NB4 (cell line): ENCODE data around the gene RASAL2.

Experiments
- DNase-seq: peaks from one replicate; pipeline ENCODE4 v3.0.0; 2010; ENCODE audit warnings: low read depth
- H3K4me3 ChIP-seq: one replicate; pipeline ENCODE4 v1.5.1; 2011; ENCODE audit warnings: mild to moderate bottlenecking, low read depth, low read length, moderate library complexity
- MYC ChIP-seq: IDR thresholded peaks from 2 replicates; pipeline ENCODE4 v1.6.1; 2011; ENCODE audit warnings: low read depth, low read length
- POLR2A ChIP-seq: IDR thresholded peaks from 2 replicates; pipeline ENCODE4 v1.6.1; 2011; ENCODE audit warnings: mild to moderate bottlenecking; ENCODE audit not compliant: insufficient read length; ENCODE audit errors: extremely low read depth
- TF ChIP-seq, protein P1 (sequence below): IDR thresholded peaks from one replicate; pipeline ENCODE4 v1.5.1; 2012; ENCODE audit warnings: low read depth, low read length
- TF ChIP-seq, protein P2 (sequence below): IDR thresholded peaks from 2 replicates; pipeline ENCODE4 v1.6.1; 2011; ENCODE audit warnings: low read depth, low read length

The RASAL2 gene

DNA sequence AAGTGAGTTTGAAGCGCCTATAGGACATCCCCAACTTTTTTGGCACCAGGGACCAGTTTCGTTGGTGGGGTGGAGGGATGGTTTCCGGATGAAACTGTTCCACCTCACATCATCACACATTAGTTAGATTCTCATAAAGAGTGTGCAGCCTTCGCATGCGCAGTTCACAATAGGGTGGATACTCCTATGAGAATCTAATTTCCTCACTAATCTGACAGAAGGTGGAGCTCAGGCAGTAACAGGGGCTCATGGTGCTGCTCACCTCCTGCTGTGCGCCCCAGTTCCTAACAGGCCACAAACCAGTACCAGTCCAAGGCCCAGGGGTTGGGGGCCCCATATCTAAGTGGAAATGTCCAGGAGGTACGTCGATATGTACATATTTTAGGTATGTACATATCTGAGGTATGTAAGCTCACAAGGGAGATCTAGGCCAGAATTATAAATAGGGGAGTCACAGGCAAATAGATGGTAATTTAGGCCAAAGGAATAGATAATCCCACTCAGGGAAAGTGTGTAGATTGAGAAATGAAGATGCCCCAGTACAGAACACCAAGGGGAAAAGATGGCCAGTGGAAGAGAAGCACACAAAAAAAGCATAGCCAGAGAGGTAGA is 27.5 kb upstream of the RASAL2 start:
- DNase-seq = no peak
- TF ChIP-seq, protein P1, sequence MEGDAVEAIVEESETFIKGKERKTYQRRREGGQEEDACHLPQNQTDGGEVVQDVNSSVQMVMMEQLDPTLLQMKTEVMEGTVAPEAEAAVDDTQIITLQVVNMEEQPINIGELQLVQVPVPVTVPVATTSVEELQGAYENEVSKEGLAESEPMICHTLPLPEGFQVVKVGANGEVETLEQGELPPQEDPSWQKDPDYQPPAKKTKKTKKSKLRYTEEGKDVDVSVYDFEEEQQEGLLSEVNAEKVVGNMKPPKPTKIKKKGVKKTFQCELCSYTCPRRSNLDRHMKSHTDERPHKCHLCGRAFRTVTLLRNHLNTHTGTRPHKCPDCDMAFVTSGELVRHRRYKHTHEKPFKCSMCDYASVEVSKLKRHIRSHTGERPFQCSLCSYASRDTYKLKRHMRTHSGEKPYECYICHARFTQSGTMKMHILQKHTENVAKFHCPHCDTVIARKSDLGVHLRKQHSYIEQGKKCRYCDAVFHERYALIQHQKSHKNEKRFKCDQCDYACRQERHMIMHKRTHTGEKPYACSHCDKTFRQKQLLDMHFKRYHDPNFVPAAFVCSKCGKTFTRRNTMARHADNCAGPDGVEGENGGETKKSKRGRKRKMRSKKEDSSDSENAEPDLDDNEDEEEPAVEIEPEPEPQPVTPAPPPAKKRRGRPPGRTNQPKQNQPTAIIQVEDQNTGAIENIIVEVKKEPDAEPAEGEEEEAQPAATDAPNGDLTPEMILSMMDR = no peak
- no peak for TF ChIP-seq MYC
- no peak for TF ChIP-seq POLR2A
- TF ChIP-seq, protein P2, sequence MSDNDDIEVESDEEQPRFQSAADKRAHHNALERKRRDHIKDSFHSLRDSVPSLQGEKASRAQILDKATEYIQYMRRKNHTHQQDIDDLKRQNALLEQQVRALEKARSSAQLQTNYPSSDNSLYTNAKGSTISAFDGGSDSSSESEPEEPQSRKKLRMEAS = no peak
- no peak overlapping the region for H3K4me3 ChIP-seq

DNA sequence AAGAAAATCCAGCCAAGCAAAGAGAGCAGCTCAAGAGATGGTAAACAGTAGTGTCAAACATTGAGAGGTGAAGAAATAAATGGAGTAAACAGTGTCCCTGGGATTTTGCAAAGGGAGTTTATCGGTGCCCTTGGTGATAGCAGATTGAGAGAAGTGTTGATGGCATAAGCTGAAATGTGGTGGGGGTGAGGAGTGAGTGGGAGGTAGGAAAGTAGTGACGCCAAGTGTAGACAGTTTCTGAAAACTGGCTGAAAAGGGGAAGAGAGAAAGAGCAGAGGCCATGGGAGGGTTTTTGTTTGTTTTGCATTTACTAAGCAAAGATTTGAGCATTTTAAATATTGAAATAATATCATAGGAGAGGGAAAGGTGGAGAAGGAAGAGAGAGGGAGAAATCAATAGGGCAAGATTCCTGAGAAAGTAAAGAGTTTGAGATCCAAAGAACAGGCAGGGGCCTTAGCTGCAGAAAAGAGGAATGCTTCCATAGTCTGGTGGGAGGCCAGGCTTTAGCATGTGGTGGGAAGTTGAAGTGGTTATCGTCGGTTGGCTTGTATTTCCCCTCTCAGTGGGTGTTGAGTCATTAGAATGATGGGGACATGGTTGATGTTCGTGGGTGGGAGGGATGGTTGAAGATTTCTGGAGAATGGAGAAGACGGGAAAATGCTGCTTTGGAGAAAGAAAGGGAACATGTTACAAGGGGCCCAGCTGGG is 26.8 kb upstream of the RASAL2 start:
- peak; percentile 91 for DNase-seq
- TF ChIP-seq, protein P2 = peak; percentile 56; the same call in 1 of the 2 replicates
- TF ChIP-seq, protein P1 = no peak
- H3K4me3 ChIP-seq = peak overlapping the region; percentile 6

DNA sequence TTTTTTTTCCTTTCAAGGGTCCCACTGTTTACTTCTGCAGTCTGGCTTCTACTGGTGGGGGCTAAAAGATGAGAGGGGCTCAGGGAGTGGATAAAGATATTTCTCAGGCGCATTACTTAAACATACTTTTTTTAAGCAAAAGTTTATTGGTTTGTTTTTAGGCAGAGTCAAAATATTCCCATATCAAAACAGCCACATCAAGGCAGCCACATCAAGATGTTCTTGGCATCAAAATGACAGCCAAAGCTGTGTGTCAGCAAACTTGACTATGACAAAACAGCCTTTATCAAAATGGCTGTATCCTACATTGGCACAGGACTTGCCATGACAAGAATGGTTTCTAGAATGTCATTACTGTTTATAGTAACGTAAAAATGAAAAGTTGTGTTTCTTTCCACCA is 22.1 kb upstream of the RASAL2 start:
- no peak for DNase-seq

DNA sequence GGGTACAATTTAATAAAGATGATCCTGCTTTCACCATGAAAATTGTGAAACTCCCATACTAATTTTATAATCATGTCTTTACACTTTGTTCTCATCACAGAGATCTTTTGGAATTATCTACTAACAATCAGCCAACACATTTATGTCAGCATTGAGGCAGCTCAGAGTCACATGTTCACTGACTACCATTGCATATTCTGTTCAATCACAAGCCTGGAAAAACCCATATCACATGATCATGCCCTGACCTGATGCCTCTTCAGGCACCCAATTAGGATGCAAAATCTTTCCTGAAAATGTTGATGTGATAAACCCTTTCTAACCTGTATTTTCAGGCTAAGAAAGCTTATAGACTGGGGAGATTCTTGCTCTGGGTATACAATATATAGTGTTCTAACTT is 21.6 kb upstream of the RASAL2 start:
- no peak for DNase-seq
- TF ChIP-seq, protein P1 = no peak
- TF ChIP-seq POLR2A = no peak
- TF ChIP-seq MYC = no peak
- TF ChIP-seq, protein P2 = no peak
- H3K4me3 ChIP-seq = no peak overlapping the region

More for the DNA sequence above, 22.1 kb upstream of the RASAL2 start:
- TF ChIP-seq MYC (no peak), POLR2A (no peak)
- TF ChIP-seq, protein P1 = no peak
- TF ChIP-seq, protein P2 = no peak
- no peak overlapping the region for H3K4me3 ChIP-seq

DNA sequence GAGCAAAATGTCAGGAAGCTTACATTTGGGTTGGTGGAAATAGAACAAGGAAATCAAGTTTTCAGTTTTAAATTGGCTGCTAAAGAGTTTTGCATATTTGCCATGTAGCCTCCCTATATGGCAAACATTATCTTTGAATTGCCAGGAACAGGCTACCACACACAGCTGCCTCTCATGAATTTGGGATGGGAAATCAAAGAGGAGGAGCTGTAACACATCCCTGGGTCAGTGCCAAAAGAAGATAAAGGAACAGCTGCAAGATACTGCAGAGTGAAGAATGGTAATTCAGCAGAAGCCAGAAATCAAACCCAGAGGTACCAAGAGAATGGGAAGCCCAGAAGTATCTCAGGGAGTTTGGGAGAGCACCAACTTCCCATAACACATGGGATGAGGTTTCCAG is 18.6 kb upstream of the RASAL2 start:
- no peak for DNase-seq
- TF ChIP-seq, protein P2 = no peak
- TF ChIP-seq, protein P1 = no peak
- no peak for TF ChIP-seq POLR2A
- no peak for TF ChIP-seq MYC
- no peak overlapping the region for H3K4me3 ChIP-seq
